HG02885 (cell line): ENCODE data around the gene CPT2.

Source experiments
- ATAC-seq: cut with Tn5 transposase; IDR thresholded peaks from one replicate; pipeline ENCODE4 v1.9.1; 2021; ENCODE audit warnings: mild to moderate bottlenecking; ENCODE audit not compliant: unreplicated experiment, poor library complexity

Gene CPT2

GRCh38 chr1:53210954-53211353 is 14.3 kb downstream of the CPT2 start:
- no peak for ATAC-seq

GRCh38 chr1:53214376-53214940 is 17.8 kb downstream of the CPT2 start:
- no peak for ATAC-seq

GRCh38 chr1:53218201-53218600 is 21.6 kb downstream of the CPT2 start:
- no peak for ATAC-seq

- ATAC-seq, result no peak
Observed at GRCh38 chr1:53219711-53220110, 23.1 kb downstream of the CPT2 start.

- ATAC-seq, result peak; percentile 91
Observed at GRCh38 chr1:53220171-53220961, 23.7 kb downstream of the CPT2 start, which contains the start of gene CZIB. Gene CZIB, minus strand, starts transcription at chr1:53220634. Its CDS starts 59 bp downstream, at chr1:53220575.

- ATAC-seq, result no peak
Observed at GRCh38 chr1:53220962-53221286, 24.3 kb downstream of the CPT2 start.

- ATAC-seq, result no peak
Observed at GRCh38 chr1:53237638-53238037, 41.0 kb downstream of the CPT2 start.

GRCh38 chr1:53238197-53239155 is 41.9 kb downstream of the CPT2 start, which contains the start of gene MAGOH:
Gene MAGOH, minus strand, starts transcription at chr1:53238518. Its CDS starts 70 bp downstream, at chr1:53238448.
- ATAC-seq, result peak; percentile 99

- no peak for ATAC-seq
Observed at GRCh38 chr1:53241828-53242227, 45.2 kb downstream of the CPT2 start.

GRCh38 chr1:53242381-53242780 is 45.8 kb downstream of the CPT2 start:
- ATAC-seq, result no peak

- no peak for ATAC-seq
Observed at GRCh38 chr1:53244141-53244540, 47.5 kb downstream of the CPT2 start.

GRCh38 chr1:53246261-53247134 is 49.9 kb downstream of the CPT2 start:
- no peak for ATAC-seq

- no peak for ATAC-seq
Observed at GRCh38 chr1:53249706-53250105, 53.1 kb downstream of the CPT2 start.

GRCh38 chr1:53250325-53250724 is 53.7 kb downstream of the CPT2 start:
- ATAC-seq, result no peak

GRCh38 chr1:53254011-53254640 is 57.5 kb downstream of the CPT2 start:
- ATAC-seq, result no peak

GRCh38 chr1:53255031-53255430 is 58.4 kb downstream of the CPT2 start:
- no peak for ATAC-seq

GRCh38 chr1:53256511-53257453 is 60.2 kb downstream of the CPT2 start:
- no peak for ATAC-seq

- ATAC-seq, result no peak
Observed at GRCh38 chr1:53257454-53258081, 60.9 kb downstream of the CPT2 start.
